Prostate gland (tissue), 2 donors: Measurements from ENCODE around the gene HTATSF1. TPM values are rescaled to one million over a fixed set of nuclear protein-coding genes. Genes with fewer than 3 reads are reported as not detected.

ENCODE experiments used
- DNase-seq: peaks from one replicate; pipeline ENCODE4 v3.0.0-alpha.2; 2019; ENCODE audit warnings: low spot score
- H3K27ac ChIP-seq, 2 donors: fragments of 200-600 bp; sonication (generic); 2 replicates each; pipeline ENCODE4 v1.5.1; 2017 to 2019
- H3K27me3 ChIP-seq: fragments of 200-600 bp; sonication (generic); replicated peaks from 2 replicates; pipeline ENCODE4 v1.5.1; 2019; ENCODE audit not compliant: insufficient read depth
- H3K36me3 ChIP-seq, 2 donors: fragments of 200-600 bp; sonication (generic); 1 replicate in 1 of 2; 2 replicates in 1 of 2; pipeline versions ENCODE4 v1.5.1 to v1.8.1; 2017 to 2019
- H3K4me1 ChIP-seq: fragments of 200-600 bp; sonication (generic); replicated peaks from 2 replicates; pipeline ENCODE4 v1.5.1; 2019
- H3K4me3 ChIP-seq, 2 donors: fragments of 200-600 bp; sonication (generic); 2 replicates each; pipeline ENCODE4 v1.5.1; 2017 to 2019
- H3K9me3 ChIP-seq: fragments of 200-600 bp; sonication (generic); 2 replicates; pipeline ENCODE4 v1.5.1; 2017
- CTCF ChIP-seq, 4 experiments: fragments of 200-600 bp in 2 of 4; fragments of 450-650 bp in 2 of 4; sonication (generic) in 2 of 4; IDR thresholded peaks; 1 replicate in 3 of 4; 2 replicates in 1 of 4; pipeline ENCODE4 v1.5.1; 2016 to 2019; ENCODE audit warnings: antibody characterized with exemption in 4 of 4, mild to moderate bottlenecking in 2 of 4, moderate library complexity in 2 of 4
- POLR2A ChIP-seq: fragments of 450-650 bp; IDR thresholded peaks from one replicate; pipeline ENCODE4 v1.6.1; 2016; ENCODE audit warnings: antibody characterized with exemption, mild to moderate bottlenecking
- POLR2AphosphoS5 ChIP-seq: sonication (generic); formaldehyde crosslinking; IDR thresholded peaks from one replicate; pipeline ENCODE4 v1.6.1; 2017; ENCODE audit warnings: antibody characterized with exemption
- WGBS: methylation state at CpG from one replicate; pipeline ENCODE4 v1.1.5; 2018; 5-methylcytosine and 5-hydroxymethylcytosine counted together
- intact Hi-C: fragments of 100-400 bp; cut with DNase I; formaldehyde crosslinking; loops from one replicate; pipeline ENCODE4 v1.14.2; 2022
- total RNA-seq, 2 donors: library from RNA; depleted of rRNA; stranded (reverse); fragments of >200 nt; gene quantifications; one replicate each; pipeline ENCODE4 v1.1.0, GENCODE V29; 2016

HTATSF1 gene
- total RNA-seq, 2 donors from 2014 or later = 63.9 to 88.3 TPM

DNA sequence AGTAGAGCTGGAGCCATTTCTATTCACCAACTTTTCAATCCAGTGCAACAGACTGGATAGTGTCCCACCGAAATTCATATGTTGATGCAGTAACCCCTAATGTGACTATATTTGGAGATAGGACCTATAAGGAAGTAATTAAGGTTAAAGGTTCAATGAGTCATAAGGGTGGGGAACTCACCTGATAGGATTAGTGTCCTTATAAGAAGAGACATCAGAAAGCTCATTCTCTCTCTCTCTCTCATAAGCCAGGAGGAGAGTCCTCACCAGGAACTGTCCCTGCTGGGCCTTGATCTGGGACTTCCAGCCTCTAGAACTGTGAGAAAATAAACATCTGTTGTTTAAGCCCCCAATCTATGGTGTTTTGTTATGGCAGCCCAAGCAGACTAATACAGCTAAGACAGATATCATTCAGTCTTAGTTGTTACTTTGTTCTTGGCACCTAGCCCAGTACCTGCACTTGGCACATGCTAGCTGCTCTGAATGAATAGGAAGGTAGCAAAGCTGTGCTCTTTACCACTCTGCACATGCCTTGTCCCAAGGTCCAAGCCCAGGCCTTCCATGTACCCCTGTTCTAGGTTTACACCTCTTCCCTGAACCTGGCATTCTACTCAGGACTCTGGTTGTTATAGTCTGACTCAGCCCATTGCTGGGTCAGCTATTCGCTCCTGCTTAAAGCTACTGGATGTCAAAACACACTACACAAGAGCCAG is 28.8 kb upstream of the HTATSF1 start:
- no peak for DNase-seq
- WGBS = 100% methylated on average over 2 of the region's 2 CpGs
- Histone ChIP-seq H3K9me3 (no peaks in the 10 kb centered on the region), H3K4me1 (no peaks in the 10 kb centered on the region), H3K4me3 (no peak overlapping the region), H3K27ac (no peak overlapping the region), H3K36me3 (no peaks in the 10 kb centered on the region), H3K27me3 (no peaks in the 10 kb centered on the region)
- TF ChIP-seq CTCF (IDR thresholded peaks at IDR 0.05) (no peak), POLR2A (no peak), POLR2AphosphoS5 (no peak)
- intact Hi-C loops = no loop called here

DNA sequence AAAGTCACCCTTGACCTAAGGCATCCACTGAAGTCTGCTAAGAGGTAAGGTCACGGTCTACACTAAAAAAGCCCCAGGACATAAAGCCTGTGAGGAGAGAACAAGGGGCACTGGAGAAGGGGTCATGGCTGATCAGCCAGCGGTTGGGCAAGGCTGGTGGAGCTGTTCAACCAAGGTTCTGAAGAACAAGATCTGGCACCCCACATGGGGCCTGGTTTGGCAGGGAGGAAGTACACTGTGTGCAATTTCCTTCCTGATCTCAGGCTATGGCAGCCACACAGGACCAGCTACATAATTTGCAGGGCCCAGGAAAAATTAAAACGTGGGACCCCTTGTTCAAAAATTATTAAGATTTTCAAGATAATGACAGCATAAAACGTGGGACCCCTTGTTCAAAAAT is 23.7 kb upstream of the HTATSF1 start:
- 69% methylated on average over 4 of the region's 4 CpGs for WGBS
- TF ChIP-seq CTCF (IDR thresholded peaks at IDR 0.05) = no peak
- TF ChIP-seq POLR2A = no peak
- TF ChIP-seq POLR2AphosphoS5 = no peak
- H3K27me3 ChIP-seq = no peaks in the 10 kb centered on the region
- no peaks in the 10 kb centered on the region for H3K36me3 ChIP-seq
- no peak overlapping the region for H3K4me3 ChIP-seq
- intact Hi-C loops = no loop called here
- H3K9me3 ChIP-seq = no peaks in the 10 kb centered on the region
- no peak for DNase-seq
- H3K4me1 ChIP-seq = no peaks in the 10 kb centered on the region
- H3K27ac ChIP-seq = no peak overlapping the region

GRCh38 chrX:136475236-136475635 is 22.2 kb upstream of the HTATSF1 start:
- Histone ChIP-seq H3K27me3 (no peaks in the 10 kb centered on the region), H3K4me1 (no peaks in the 10 kb centered on the region), H3K36me3 (no peaks in the 10 kb centered on the region), H3K9me3 (no peaks in the 10 kb centered on the region), H3K4me3 (no peak overlapping the region), H3K27ac (no peak overlapping the region)
- 90% methylated on average over 2 of the region's 3 CpGs for WGBS
- TF ChIP-seq POLR2A = no peak
- TF ChIP-seq POLR2AphosphoS5 = no peak
- TF ChIP-seq CTCF (IDR thresholded peaks at IDR 0.05) = no peak
- intact Hi-C loops = no loop called here
- DNase-seq = no peak

- no peak for DNase-seq
- no peak overlapping the region for H3K27ac ChIP-seq
- TF ChIP-seq CTCF (IDR thresholded peaks at IDR 0.05) (no peak), POLR2A (no peak), POLR2AphosphoS5 (no peak)
- H3K36me3 ChIP-seq = no peaks in the 10 kb centered on the region
- H3K4me1 ChIP-seq = no peaks in the 10 kb centered on the region
- H3K4me3 ChIP-seq = no peak overlapping the region
- intact Hi-C loops = no loop called here
- no peaks in the 10 kb centered on the region for H3K27me3 ChIP-seq
- no peaks in the 10 kb centered on the region for H3K9me3 ChIP-seq
- 67% methylated on average over 2 of the region's 2 CpGs for WGBS
Measured at GRCh38 chrX:136476501-136476900, 20.9 kb upstream of the HTATSF1 start.

DNA sequence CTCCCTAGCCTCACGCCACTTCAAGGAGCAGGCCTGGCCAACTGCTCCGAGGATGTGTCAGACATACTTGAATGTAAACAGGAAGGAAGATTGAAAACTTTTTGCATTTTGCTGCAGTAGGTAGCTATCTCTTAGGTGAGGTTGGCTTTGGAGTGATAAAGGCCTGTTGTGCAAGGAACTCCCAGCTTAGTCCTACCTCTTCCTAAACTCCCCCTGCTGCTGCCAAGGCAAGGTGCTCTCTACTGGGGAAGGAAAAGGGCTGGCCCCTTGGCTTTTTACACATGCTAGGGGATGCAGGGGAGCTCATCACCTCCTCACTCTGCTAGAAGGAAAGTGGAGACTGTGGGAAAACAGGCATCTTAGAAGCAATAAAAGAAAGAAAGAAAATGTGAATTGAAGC is 20.4 kb upstream of the HTATSF1 start:
- Histone ChIP-seq H3K4me3 (no peak overlapping the region), H3K4me1 (no peaks in the 10 kb centered on the region), H3K27me3 (no peaks in the 10 kb centered on the region), H3K36me3 (no peaks in the 10 kb centered on the region), H3K27ac (no peak overlapping the region), H3K9me3 (no peaks in the 10 kb centered on the region)
- no peak for DNase-seq
- intact Hi-C loops = no loop called here
- 78% methylated on average over 2 of the region's 2 CpGs for WGBS
- TF ChIP-seq CTCF (IDR thresholded peaks at IDR 0.05) (no peak), POLR2AphosphoS5 (no peak), POLR2A (no peak)
